Vagina (tissue), 2 donors: ENCODE measurements around the gene TMEM164.

Source experiments
- CTCF ChIP-seq, 3 experiments: fragments of 450-650 bp in 2 of 3; fragments of 200-600 bp in 1 of 3; sonication (generic) in 1 of 3; IDR thresholded peaks; one replicate each; pipeline ENCODE4 v1.5.1; 2017 to 2019; ENCODE audit warnings: antibody characterized with exemption in 3 of 3, mild to moderate bottlenecking in 2 of 3, moderate library complexity in 2 of 3
- POLR2AphosphoS5 ChIP-seq, 2 donors: sonication (generic); formaldehyde crosslinking; IDR thresholded peaks; one replicate each; pipeline ENCODE4 v1.9.0; 2017; ENCODE audit warnings: antibody characterized with exemption in 2 of 2, mild to moderate bottlenecking in 2 of 2, low read depth in 1 of 2; ENCODE audit not compliant: insufficient read depth in 1 of 2

DNA sequence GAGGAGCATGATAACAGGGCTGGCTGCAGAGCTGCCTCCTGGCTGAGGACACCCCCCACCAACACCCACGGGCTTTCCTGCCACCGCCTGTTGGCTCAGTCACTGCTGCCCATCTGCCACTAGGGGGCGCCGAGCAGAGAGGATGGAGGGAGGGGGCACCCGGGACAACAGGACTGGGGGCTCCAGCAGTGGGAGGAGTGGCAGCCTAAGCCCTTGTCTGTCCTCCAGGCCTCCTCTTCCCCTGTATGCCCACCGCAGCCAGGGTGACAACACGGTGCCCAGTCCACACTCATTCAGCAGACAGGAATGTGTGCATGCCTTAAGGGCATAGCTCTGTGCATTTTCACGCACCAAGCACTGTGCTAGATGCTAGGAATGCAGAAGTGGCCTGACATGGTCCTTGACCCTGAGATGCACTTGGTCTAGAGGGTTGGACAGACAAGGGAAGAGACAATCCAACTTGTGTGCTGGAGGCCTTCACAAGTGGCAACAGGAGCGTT lies 165.1 kb downstream of the TMEM164 start:
- no peak for TF ChIP-seq CTCF (IDR thresholded peaks at IDR 0.05)
- no peak for TF ChIP-seq POLR2AphosphoS5 (IDR thresholded peaks at IDR 0.05; ENCODE audit: insufficient read depth in 1 of 2, low read depth in 1 of 2)
